WTC11 (cell line): ENCODE results near the gene ARHGAP4. TPM values are rescaled to one million over a fixed set of nuclear protein-coding genes. Genes with fewer than 3 reads are reported as not detected.
A peak's percentile ranks its signal among the peaks of the same experiment; 100 is the strongest.

ENCODE experiments used
- ATAC-seq: fragments of 200-7000 bp; cut with Tn5 transposase; 2 replicates; pipeline ENCODE4 v1.10.0; 2021; ENCODE audit warnings: mild to moderate bottlenecking, moderate library complexity
- CTCF ChIA-PET: fragments of 300-600 bp; sonication (Branson Sonifier 250); formaldehyde crosslinking; loops from one replicate; lab custom pipeline; 2021; ENCODE audit warnings: antibody characterized with exemption; lab: Charles Lee
- POLR2A ChIA-PET: fragments of 350-600 bp; sonication (Branson Sonifier 250); formaldehyde crosslinking; loops from one replicate; lab custom pipeline; 2021; ENCODE audit warnings: antibody characterized with exemption; lab: Charles Lee
- DNase-seq: peaks from one replicate; pipeline ENCODE4 v3.0.0; 2021; ENCODE audit warnings: low spot score
- H3K27ac Mint-ChIP-seq: 2 replicates; pipeline ENCODE4 v1.8.0; 2021; ENCODE audit warnings: mixed read lengths
- H3K27me3 Mint-ChIP-seq: 2 replicates; pipeline ENCODE4 v1.8.0; 2021; ENCODE audit warnings: low read depth, mild to moderate bottlenecking, moderate library complexity, mixed read lengths
- H3K36me3 Mint-ChIP-seq: 2 replicates; pipeline ENCODE4 v1.8.0; 2021; ENCODE audit warnings: mixed read lengths
- H3K4me1 Mint-ChIP-seq: 2 replicates; pipeline ENCODE4 v1.8.0; 2022; ENCODE audit warnings: mixed read lengths
- H3K4me3 Mint-ChIP-seq: 2 replicates; pipeline ENCODE4 v1.8.0; 2021; ENCODE audit warnings: mild to moderate bottlenecking, moderate library complexity, mixed read lengths
- H3K9me3 Mint-ChIP-seq: 2 replicates; pipeline ENCODE4 v1.8.0; 2021; ENCODE audit warnings: mixed read lengths
- ARID4B ChIP-seq: sonication (generic); formaldehyde crosslinking; IDR thresholded peaks from 2 replicates; pipeline ENCODE4 v1.8.0; 2023; ENCODE audit warnings: missing genetic modification reagents, mild to moderate bottlenecking, borderline replicate concordance
- ATF6 ChIP-seq: sonication (generic); formaldehyde crosslinking; IDR thresholded peaks from 2 replicates; pipeline ENCODE4 v1.8.1; 2023; ENCODE audit warnings: mild to moderate bottlenecking, missing genetic modification reagents
- CREM ChIP-seq: sonication (generic); formaldehyde crosslinking; IDR thresholded peaks from 2 replicates; pipeline ENCODE4 v1.8.1; 2022; ENCODE audit warnings: mild to moderate bottlenecking, missing genetic modification reagents, moderate library complexity
- E2F5 ChIP-seq: sonication (generic); formaldehyde crosslinking; IDR thresholded peaks from 2 replicates; pipeline ENCODE4 v1.8.1; 2022; ENCODE audit warnings: mild to moderate bottlenecking, moderate library complexity, missing genetic modification reagents
- ERG ChIP-seq: fragments of 250-450 bp; sonication (Bioruptor Pico); IDR thresholded peaks from 2 replicates; pipeline ENCODE4 v1.8.0; 2021; ENCODE audit warnings: mild to moderate bottlenecking
- GABPB1 ChIP-seq: sonication (generic); formaldehyde crosslinking; IDR thresholded peaks from 2 replicates; pipeline ENCODE4 v1.8.1; 2023; ENCODE audit warnings: mild to moderate bottlenecking, missing genetic modification reagents
- GTF2I ChIP-seq: fragments of 250-450 bp; sonication (Bioruptor Pico); conservative IDR thresholded peaks from 2 replicates; pipeline ENCODE4 v1.4.0; 2021; ENCODE audit warnings: mild to moderate bottlenecking
- IRF1 ChIP-seq: sonication (generic); formaldehyde crosslinking; IDR thresholded peaks from 2 replicates; pipeline ENCODE4 v1.8.0; 2023; ENCODE audit warnings: missing genetic modification reagents
- JAZF1 ChIP-seq: fragments of 250-450 bp; sonication (Bioruptor Pico); IDR thresholded peaks from 2 replicates; pipeline ENCODE4 v1.9.0; 2021; ENCODE audit warnings: moderate library complexity, mild to moderate bottlenecking, inconsistent platforms
- MAX ChIP-seq: sonication (generic); formaldehyde crosslinking; IDR thresholded peaks from 2 replicates; pipeline ENCODE4 v1.8.0; 2022; ENCODE audit warnings: mild to moderate bottlenecking, missing genetic modification reagents
- NR2C2 ChIP-seq: sonication (generic); formaldehyde crosslinking; IDR thresholded peaks from 2 replicates; pipeline ENCODE4 v1.8.0; 2022; ENCODE audit warnings: mild to moderate bottlenecking, missing genetic modification reagents
- OVOL2 ChIP-seq: fragments of 250-450 bp; sonication (Bioruptor Pico); IDR thresholded peaks from 2 replicates; pipeline ENCODE4 v1.9.0; 2021; ENCODE audit warnings: mild to moderate bottlenecking, borderline replicate concordance
- SP1 ChIP-seq: sonication (generic); formaldehyde crosslinking; conservative IDR thresholded peaks from 2 replicates; pipeline ENCODE4 v1.8.1; 2022; ENCODE audit warnings: missing genetic modification reagents
- TP53 ChIP-seq: sonication (generic); formaldehyde crosslinking; IDR thresholded peaks from 2 replicates; pipeline ENCODE4 v1.8.1; 2023; ENCODE audit warnings: mild to moderate bottlenecking, missing genetic modification reagents
- ZMAT4 ChIP-seq: fragments of 250-450 bp; sonication (Bioruptor Pico); IDR thresholded peaks from 2 replicates; pipeline ENCODE4 v1.9.0; 2021; ENCODE audit warnings: mild to moderate bottlenecking
- ZNF416 ChIP-seq: fragments of 250-450 bp; sonication (Bioruptor Pico); IDR thresholded peaks from 2 replicates; pipeline ENCODE4 v1.9.0; 2021; ENCODE audit warnings: mild to moderate bottlenecking, inconsistent platforms
- ZNF423 ChIP-seq: fragments of 250-450 bp; sonication (Bioruptor Pico); IDR thresholded peaks from 2 replicates; pipeline ENCODE4 v2.1.2; 2022; ENCODE audit warnings: mild to moderate bottlenecking, moderate library complexity
- ZNF425 ChIP-seq: fragments of 250-450 bp; sonication (Bioruptor Pico); conservative IDR thresholded peaks from 2 replicates; pipeline ENCODE4 v1.9.0; 2021; ENCODE audit warnings: mild to moderate bottlenecking
- ZSCAN18 ChIP-seq: fragments of 250-450 bp; sonication (Bioruptor Pico); IDR thresholded peaks from 2 replicates; pipeline ENCODE4 v2.1.2; 2022; ENCODE audit warnings: mild to moderate bottlenecking, moderate library complexity
- total RNA-seq: library from RNA; stranded (reverse); gene quantifications from 3 replicates; pipeline ENCODE4 v1.2.3, GENCODE V29; 2021

The ARHGAP4 gene
- total RNA-seq, 1 experiment from 2014 or later = 52.1 TPM

GRCh38 chrX:153971450-153972367, 45.6 kb upstream of the ARHGAP4 start, which contains the start of gene HCFC1:
HCFC1 (minus strand) TSS chrX:153971818; CDS start chrX:153970840, 978 bp downstream.
- DNase-seq = peak; percentile 85
- H3K4me3 Mint-ChIP-seq = peak within 1 kb of the TSS; percentile 100
- H3K27me3 Mint-ChIP-seq = no peaks in the 10 kb centered on the region
- no peaks in the 10 kb centered on the region for H3K9me3 Mint-ChIP-seq
- no peaks in the 10 kb centered on the region; the same call in 1 of the 2 replicates for H3K36me3 Mint-ChIP-seq
- TF ChIP-seq GABPB1 (CRISPR knock-in tag) (peak; percentile 31; the same call in 1 of the 2 replicates), ZNF416 (CRISPR knock-in tag) (no peak), E2F5 (CRISPR knock-in tag) (peak; percentile 14; the same call in 1 of the 2 replicates), IRF1 (CRISPR knock-in tag) (no peak), TP53 (CRISPR knock-in tag) (no peak), ERG (CRISPR knock-in tag) (no peak), ATF6 (no peak), ZNF425 (CRISPR knock-in tag) (no peak), OVOL2 (CRISPR knock-in tag) (no peak), ARID4B (CRISPR knock-in tag) (0 out of 2 replicates have a peak, but pooled peaks have one; percentile 43), ZMAT4 (CRISPR knock-in tag) (no peak), GTF2I (no peak), NR2C2 (CRISPR knock-in tag) (no peak), ZSCAN18 (CRISPR knock-in tag) (no peak), MAX (0 out of 2 replicates have a peak, but pooled peaks have one; percentile 17), SP1 (CRISPR knock-in tag) (peak; percentile 40; the same call in 1 of the 2 replicates), ZNF423 (CRISPR knock-in tag) (0 out of 2 replicates have a peak, but pooled peaks have one; percentile 44), JAZF1 (CRISPR knock-in tag) (no peak), CREM (CRISPR knock-in tag) (peak; percentile 70; the same call in 1 of the 2 replicates)
- TF ChIP-seq, all 79 proteins: peak for 7
- ChIA-PET CTCF (no interaction called here), POLR2A (interaction anchor here (0.6 to 1.5 kb wide), 6 partner anchors 10 to 350 kb away, joined by 3 to 4 read pairs (median 3); no protein-coding TSS in a partner anchor)
- Mint-ChIP-seq H3K27ac (peak within 1 kb of the TSS; percentile 100), H3K4me1 (peaks cover 24% of the 10 kb centered on the region)
- peak; percentile 19 for ATAC-seq
